Activated naive CD4-positive, alpha-beta T cell (primary cell): Measurements from ENCODE around the gene ARHGEF12.

Source experiments
- DNase-seq, 4 experiments: peaks; one replicate each; lab custom pipeline; 2025; lab: John Stamatoyannopoulos, UW

The ARHGEF12 gene

DNA sequence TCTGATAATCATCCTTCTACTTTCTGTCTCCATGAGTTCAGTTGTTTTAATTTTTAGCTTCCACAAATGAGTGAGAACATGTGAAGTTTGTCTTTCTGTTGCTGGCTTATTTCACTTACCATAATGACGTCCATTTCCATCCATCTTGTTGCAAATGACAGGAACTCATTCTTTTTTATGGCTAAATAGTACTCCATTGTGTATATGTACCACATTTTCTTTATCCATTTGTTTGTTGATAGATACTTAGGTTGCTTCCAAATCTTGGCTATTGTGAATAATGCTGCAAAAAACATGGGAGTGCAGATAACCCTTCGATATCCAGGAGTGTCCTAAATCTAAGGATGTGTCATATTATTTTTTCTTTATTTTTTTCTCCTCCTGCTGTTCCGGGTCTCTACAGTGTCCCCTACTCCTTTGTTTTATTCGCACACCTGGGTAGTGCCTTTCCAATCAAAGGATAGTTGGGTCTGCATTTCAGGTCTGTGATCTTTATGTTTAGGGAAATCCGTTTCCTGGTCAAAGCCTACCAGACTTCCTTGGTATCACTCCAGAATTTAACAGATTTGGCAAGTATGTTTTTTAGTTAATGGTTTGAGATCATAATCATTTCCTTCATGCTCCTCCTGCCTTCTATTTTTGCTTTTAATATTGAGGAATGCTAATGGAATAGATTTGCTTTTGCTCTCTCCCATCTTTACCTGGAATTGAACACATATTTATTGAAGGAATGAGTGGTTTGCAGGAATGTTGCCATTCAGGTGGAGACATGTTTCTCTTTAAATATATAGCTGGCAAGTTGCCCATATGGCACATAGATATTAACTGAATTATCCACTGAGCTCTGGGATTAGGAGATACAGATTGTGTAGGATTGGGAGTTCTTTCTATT lies 53.7 kb downstream of the ARHGEF12 start:
- DNase-seq: no peak

DNA sequence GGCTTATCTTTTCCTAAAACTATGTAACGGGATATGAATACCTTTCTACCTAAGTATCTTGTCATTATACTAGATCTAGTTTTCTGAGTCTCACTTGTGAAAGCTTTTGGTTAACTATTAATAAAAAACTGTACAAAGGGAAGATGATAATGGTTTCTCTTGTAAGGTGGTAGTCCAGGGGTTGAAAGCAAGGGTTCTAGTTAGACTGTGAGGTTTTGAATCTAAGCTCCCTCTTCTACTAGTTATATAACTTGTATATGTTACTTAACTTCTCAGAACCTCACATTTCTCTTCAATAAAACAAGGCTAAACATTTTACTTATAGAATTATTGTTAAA lies 54.3 kb downstream of the ARHGEF12 start:
- no peak for DNase-seq

DNA sequence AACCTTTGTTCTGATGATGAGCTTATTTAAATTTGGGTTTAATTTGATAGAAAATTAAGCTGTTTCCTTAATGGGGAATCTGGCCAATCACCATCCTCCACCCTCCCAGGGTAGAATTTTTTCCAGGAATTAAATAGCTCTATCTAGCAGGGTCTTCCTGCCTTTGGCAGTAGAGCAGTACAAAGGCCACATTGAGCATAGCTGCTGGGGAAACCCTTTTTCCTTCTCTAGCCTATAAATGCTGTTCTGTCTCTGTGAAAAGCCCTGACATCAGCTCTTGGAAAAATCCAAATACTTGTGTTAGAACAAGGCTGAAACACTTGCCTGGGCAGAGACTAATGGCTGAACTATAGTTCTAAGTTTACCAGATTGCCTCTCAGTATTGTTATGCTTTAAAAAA lies 55.1 kb downstream of the ARHGEF12 start:
- DNase-seq: no peak

DNA sequence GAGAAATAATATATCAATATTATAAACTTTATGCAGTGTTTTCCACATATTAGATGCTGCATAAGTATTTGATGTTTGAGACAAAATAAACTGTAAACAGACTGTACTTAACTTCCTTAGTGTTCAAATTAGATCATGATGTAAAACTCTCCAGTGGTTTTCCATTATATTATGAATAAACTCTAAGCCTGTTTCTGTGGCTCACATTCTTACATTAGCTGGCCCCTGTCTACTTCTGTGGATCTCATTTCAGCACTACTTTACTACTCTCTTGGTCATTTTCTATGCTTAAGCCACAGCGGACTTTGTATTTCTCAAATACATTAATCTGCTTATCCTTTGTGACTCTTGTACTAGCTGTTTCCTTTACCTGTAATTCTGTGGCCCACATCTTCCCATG lies 55.6 kb downstream of the ARHGEF12 start:
- DNase-seq: no peak

DNA sequence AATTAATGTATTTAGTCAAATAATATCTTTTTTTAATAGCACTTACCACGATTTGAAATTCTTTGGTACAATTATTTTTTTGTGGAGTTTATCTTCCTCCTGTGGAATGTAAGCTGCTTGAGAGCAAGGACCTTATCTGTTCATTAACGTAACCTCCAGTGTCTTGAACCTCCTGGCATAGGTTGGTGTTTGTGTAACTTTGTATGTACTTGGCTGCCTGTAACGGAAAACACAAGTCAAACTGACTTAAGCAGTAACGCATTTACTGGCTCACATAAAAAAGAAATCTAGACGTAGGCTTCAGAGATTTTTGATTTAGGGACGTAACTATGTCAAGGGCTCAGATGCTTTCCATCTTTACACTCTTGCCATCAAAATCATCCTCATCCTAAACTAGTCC lies 56.1 kb downstream of the ARHGEF12 start:
- no peak for DNase-seq

DNA sequence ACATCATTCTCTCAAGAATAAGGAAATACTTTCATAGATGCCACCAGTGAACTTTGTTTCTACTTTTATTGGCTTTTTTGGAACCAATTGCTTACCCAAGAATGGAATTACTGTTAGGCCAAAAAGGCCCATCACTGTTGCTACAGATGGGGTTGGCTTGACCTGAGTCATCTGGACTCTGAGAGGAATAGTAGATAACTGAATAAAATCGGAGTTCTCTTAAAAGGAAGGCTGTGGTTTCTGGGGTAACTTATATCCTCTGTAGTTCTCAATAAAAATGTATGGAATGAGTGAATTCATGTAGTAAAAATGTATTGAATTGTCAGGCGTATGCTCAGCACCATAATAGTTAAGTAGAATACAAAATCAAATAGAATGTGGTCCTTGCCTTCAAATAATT lies 56.6 kb downstream of the ARHGEF12 start:
- DNase-seq: no peak

DNA sequence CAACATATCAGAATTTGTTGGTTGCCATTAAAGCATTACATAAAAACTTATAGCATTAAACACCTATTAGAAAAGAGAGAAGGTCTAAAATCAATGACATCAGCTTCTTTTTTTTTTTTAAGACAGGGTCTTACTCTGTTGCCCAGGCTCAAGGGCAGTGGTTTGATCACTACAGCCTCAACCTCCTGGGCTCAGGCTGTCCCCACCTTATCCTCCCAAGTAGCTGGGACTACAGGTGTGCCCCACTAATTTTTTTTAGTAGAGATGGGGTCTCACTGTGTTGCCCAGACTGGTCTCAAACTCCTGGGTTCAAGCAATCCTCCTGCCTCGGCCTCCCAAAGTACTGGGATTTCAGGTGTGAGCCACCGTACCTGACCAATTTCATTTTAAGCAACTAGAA lies 57.9 kb downstream of the ARHGEF12 start:
- no peak for DNase-seq

DNA sequence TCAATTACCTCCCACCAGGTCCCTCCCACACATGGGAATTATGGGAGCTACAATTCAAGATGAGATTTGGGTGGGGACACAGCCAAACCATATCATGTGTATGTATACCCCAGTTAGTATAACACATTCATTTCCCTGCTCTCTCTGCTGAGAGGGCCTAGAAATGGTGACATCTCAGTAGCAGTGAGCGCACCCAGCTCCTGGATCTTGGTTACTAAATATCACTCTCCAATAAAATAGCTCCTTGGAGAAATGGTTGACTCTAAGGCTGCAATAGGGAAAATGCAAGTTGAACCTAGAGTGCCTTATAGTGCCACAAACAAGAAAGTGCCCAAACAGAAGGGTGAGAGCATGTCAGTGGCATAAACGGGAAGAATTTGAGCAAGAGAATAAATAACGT lies 59.6 kb downstream of the ARHGEF12 start:
- no peak for DNase-seq

DNA sequence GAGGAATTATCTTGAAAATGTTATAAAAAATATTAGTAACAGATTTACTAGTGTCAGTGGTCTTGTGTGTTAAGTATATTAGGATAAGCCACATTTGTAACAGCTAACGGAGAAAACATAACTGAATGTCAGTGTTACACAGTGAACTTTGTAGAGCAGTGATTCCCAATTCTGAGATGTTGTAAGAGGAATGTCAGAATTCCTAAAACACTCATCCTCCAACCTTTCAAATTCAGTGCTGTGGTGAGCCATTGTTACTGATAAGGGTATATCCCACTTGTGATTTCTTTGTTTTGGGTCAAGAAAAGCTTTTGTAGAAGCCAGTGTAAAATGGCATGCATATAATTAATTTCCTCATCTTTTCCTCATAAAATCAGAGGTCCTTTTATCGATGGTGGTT lies 61.9 kb downstream of the ARHGEF12 start:
- no peak for DNase-seq

DNA sequence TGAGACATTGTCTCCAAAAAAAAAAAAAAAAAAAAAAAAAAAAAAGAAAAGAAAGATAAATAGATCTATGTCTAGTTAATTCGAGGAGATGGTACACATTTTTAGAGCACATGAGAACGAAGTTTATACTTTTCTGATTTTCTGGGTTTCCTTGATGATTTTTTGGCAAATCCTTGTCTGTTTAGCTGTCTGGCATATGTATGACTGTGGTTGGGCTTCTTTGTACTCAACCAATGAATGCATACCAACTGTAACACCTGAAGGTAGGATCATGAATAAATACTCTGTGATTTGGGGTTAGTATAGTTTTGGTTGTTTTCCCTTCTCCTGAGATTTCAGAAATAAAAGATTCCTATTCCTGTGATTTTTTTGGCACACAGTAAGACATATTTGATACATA lies 63.1 kb downstream of the ARHGEF12 start:
- DNase-seq: no peak

DNA sequence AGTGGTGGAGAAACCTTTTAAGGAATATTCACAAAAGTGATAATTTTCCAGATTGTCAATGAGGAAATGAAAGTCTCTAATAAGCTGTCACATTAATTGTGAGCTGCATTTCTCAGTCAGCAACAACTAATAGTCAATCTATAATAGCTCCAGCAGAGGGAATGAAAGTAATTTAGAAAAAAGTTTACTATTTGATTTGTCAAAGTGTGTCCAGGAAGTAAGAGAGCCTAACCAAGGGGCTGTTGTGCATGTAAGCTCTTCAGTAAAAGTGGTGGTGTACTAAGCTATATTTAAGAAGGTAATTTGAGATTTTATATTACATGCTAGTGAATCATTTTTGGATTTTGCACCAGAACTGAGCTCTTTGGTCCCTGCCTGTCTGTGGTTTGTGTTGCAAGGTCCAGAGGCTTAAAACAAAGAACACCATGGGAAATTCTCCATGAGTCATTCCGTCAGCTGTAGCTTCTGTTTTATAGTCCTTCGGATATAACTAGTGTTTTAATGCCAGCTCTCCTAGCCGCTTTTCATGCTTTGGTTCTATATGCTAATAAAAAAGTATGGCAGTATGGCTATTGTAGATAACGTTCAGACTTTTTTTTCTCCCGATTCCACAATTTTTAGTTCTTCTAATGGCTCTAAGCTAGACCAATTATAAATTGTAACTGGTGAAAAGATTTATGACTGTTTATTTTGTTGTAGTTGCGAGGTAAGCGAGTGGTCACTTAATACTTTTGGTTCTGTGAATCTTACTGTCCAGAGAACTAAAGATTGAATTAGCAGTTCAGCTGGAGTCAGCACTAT lies 64.6 kb downstream of the ARHGEF12 start:
- DNase-seq: no peak

DNA sequence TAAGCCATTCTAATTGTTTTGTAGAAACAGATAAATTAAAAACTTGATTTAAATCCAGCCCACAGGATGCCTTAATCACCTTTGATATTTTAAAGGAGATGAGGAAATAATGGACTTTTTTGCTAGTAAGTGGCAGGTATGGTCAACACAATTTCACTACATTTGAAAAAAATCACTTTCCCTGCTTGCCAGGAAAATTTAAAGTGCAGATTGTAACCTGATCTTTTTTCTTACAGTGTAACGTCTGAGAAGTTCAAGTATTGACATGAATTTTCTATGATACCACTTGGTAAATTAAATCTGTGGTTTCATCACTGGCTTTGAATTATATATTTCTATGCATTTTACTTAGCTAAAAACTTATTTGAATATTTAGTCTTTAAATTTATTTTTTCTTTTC lies 65.3 kb downstream of the ARHGEF12 start:
- DNase-seq: no peak

DNA sequence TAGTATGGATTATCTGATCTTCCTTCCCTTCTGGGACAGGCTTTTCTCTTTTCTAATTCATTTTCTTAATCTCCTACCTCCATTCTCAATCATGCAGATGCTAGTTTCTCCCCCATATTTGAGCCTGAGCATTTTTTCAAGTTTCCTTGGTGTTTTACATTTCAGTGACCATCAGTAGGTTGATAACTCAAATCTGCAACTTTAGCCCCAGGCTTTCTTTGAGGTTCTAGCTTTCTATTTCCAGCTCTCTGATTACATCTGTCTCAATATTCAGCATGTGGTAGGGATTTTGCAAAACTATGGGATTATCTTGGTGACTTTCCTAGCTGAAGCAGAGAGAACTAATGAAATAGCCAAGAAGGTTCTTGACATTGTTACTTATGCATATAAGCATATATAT lies 67.8 kb downstream of the ARHGEF12 start:
- no peak for DNase-seq

DNA sequence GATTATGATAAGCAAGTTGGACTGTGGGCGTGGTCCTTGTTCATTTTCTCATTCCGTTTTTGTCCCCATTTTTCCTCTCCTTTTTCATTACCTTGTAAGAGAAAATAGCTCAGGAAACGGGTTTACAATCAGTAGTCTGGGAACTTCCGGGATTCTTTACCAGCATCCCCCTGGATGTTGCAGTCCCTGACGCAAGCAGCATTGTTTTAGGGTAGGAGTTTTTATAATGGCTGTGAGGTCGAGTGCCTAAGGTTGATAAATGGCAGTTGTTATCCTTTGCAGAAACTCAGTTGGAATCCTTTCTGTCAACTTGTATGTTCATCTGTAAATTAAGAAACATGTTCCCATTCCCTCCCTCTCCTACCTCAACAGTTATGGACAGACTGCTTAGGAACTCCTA lies 68.3 kb downstream of the ARHGEF12 start:
- no peak for DNase-seq

DNA sequence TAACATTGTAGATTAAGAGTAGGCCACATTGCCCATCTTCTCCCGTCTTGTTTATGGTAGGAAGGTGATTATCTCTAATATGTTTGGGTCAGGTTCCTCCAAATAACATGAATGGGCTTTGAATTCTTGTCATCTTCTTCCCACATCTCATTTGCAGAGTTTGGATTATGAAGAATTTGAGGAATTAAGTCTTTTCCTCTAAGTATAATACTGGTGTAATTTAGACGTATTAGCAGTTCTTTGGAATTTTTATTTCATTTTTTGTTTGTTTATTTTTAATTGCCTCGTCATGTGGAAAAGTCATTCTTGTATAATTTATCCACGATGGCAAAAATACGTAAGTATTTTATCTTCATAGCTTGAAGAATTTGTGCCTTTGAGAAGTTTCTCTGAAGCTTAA lies 73.4 kb downstream of the ARHGEF12 start:
- DNase-seq: no peak

DNA sequence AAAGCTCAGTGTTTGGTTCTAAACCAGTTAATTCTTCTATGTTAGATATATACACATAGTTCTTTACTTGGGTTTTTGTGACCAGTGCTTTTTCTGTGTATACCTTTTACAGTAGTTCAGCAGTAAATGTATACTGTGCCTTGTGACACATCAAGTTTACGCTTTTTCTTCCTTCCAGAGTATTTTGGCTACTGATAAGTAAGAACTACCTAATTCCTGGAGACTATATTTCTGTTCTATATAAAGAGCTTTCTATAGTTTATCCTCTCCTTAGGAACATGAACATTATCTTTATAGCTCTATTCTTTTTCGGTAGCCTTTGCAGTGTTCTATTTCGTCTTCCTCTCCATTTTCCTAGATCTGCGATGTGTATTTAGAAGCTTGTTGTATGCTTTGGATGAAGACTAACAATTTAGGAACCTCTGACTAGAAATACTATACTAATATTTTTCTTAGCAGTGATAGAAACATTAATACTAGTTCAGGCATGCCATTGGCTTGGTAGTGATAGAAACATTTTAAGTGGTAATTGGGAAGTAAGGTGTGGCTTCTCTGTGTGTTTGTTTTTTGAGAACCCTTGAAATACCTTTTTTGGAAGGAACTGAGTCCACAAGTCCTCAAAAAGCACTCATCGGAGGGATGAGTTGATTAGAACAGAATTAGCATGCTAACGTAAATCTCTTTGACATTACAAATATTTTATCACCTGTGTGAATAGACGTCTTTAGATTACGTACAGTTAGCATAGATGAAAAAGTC lies 74.6 kb downstream of the ARHGEF12 start:
- no peak for DNase-seq

DNA sequence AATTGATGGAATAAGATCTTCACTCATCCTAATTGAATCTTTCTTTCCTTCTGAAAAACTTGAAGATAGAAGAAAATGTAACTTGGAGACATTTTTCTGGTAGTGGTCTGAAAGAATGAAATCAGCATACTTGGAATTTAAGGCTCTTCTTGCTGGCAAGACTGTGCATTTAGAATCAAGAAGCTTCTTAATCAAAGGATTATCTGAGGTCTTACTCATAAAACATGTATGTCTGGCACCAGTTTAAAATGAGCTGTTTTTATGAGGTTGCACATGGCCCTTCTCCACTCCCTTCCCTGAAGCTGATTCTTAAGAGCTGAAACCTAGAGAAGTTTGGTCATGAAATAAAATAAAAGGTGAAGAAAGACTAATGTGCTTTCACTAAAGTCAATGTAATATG lies 77.3 kb downstream of the ARHGEF12 start:
- DNase-seq: no peak

DNA sequence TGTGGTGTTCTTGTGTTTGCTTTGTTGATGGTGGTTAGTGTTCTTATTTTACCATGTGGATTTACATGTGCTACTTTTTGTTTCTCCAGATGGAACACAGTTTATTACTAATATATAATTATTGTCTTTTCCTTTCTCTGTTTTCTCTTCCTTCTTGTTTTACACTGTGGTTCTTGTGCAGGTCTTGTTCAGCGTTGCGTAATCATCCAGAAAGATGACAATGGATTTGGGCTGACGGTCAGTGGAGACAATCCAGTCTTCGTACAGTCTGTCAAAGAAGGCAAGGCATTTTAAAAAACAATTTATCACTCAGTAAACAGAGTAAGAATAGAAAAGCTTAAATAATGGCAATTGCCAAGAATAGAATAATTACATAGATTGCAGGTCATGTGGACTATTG lies 84.4 kb downstream of the ARHGEF12 start:
- no peak for DNase-seq

DNA sequence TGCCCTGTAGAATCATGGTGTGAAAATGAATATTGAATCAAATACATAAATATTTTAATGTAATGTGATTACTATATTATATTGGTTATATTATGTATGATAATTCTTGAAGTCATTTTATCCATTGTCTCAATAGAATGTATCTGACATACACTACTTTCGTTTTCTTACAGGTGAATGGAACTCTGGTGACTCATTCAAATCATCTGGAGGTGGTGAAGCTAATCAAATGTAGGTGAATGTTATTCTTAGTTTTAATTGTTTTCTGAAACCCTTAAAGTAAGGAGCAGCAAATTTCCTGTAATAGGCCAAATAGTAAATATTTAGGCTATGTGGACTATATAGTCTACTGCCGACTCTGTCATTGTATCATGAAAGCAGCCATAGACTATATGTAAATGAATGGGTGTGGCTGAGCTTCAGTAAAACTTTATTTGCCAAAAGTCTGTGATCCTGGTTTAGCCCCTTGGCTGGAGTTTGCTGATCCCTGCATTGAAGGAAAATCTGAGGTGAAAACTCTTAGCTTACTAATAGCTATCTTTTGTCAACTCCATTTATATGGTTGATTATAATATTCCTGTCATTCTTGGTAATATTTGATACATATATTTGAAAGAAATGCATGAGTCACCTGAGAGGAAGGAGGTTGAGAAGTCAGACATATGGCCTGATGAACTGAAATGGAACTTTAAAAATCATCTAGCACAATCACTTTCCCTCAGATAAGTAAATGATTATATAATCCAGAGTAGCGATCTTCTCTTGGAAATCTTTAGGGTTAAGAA lies 88.2 kb downstream of the ARHGEF12 start:
- DNase-seq: no peak

DNA sequence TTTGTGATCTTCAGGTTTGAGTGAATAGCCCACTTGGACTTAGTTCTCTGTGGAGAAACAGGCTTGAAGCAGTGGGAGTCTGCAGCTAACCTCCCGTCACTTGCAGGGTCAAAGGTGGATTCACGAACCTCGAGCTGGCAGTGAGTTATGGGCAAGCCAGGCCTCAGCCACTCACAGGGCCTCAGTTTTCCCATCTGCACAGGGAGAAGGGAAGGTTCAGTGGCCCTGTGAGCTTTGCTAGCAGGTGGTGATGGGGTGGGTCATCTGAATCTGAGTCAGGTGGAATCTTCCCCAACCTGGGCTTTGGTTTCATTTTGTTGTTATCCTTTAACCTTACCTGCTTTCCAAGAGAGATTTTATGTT lies 88.7 kb downstream of the ARHGEF12 start:
- DNase-seq: no peak

DNA sequence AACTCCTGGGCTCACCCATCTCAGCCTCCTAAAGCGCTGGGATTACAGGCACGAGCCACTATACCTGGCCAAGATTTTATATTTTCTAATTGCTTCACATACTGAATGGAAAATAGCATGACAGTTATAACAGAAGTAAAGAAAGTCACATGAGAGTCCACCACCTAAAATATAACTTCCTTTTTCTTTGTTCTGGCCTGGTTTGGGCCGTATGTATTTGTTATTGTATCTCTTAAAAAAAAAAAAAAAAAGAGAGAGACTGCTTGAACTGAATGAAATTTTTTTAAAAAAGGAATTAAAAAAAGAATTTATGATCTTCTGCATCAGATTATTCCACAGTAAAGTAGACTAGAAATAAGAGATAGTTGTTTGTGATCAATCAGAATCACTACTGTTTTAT lies 89.3 kb downstream of the ARHGEF12 start:
- no peak for DNase-seq

DNA sequence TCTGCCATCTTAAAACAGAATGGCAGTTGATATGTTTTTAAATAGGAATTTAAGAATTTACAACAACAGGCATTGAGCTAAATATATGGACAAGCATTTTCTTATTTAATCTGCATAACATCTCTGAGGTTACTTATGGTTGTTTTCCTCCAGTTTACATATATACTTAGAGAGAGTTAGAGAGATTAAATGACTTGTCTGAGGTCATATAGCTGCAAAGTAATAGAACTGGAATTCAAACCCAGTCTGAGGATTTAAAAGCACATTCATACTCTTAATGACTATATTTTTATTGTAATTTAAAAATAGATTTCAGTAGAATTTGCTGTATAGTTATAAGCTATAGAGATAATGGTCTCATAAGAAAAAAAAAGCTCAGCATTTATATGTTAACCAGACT lies 93.9 kb downstream of the ARHGEF12 start:
- DNase-seq: no peak
